HG03066 (cell line): ENCODE results near the gene NPC1.
A peak's percentile ranks its signal among the peaks of the same experiment; 100 is the strongest.
"Not testable (repeated sequence)": the region's sequence is repeated elsewhere in the genome, so short reads cannot be mapped to it uniquely, and the experiment has no call there.

ENCODE experiments used
- ATAC-seq: cut with Tn5 transposase; IDR thresholded peaks from one replicate; pipeline ENCODE4 v1.9.1; 2021; ENCODE audit warnings: low read depth; ENCODE audit not compliant: unreplicated experiment

NPC1 gene

GRCh38 chr18:23586249-23587196 is at the start of gene NPC1:
TSS of gene NPC1 (minus strand) at chr18:23586506. CDS start at chr18:23586343, 163 bp downstream.
- peak; percentile 80 for ATAC-seq

- no peak for ATAC-seq
Measured at GRCh38 chr18:23636071-23636399, 49.7 kb upstream of the NPC1 start.

GRCh38 chr18:23635283-23636070 is 49.2 kb upstream of the NPC1 start:
- no peak for ATAC-seq

- ATAC-seq, result no peak
Measured at GRCh38 chr18:23634692-23635091, 48.4 kb upstream of the NPC1 start.

- no peak for ATAC-seq
Measured at GRCh38 chr18:23632615-23633014, 46.3 kb upstream of the NPC1 start.

- no peak for ATAC-seq
Measured at GRCh38 chr18:23631746-23632145, 45.4 kb upstream of the NPC1 start.

GRCh38 chr18:23631312-23631711 is 45.0 kb upstream of the NPC1 start:
- no peak for ATAC-seq

GRCh38 chr18:23629444-23629946 is 43.2 kb upstream of the NPC1 start:
- peak; percentile 79 for ATAC-seq

GRCh38 chr18:23627970-23628369 is 41.7 kb upstream of the NPC1 start:
- no peak for ATAC-seq

GRCh38 chr18:23627321-23627720 is 41.0 kb upstream of the NPC1 start:
- ATAC-seq, result no peak

- no peak for ATAC-seq
Measured at GRCh38 chr18:23626451-23627279, 40.4 kb upstream of the NPC1 start.

GRCh38 chr18:23623040-23623439 is 36.7 kb upstream of the NPC1 start:
- ATAC-seq, result no peak

GRCh38 chr18:23619388-23619881 is 33.1 kb upstream of the NPC1 start:
- no peak for ATAC-seq

- no peak for ATAC-seq
Measured at GRCh38 chr18:23618862-23619387, 32.6 kb upstream of the NPC1 start.

GRCh38 chr18:23617412-23618014 is 31.2 kb upstream of the NPC1 start:
- no peak for ATAC-seq

- no peak for ATAC-seq
Measured at GRCh38 chr18:23616258-23616657, 30.0 kb upstream of the NPC1 start.

- no peak for ATAC-seq
Measured at GRCh38 chr18:23614891-23615290, 28.6 kb upstream of the NPC1 start.

- no peak for ATAC-seq
Measured at GRCh38 chr18:23614413-23614812, 28.1 kb upstream of the NPC1 start.

- ATAC-seq, result not testable (repeated sequence)
Measured at GRCh38 chr18:23613091-23613475, 26.8 kb upstream of the NPC1 start.
